Activated CD8-positive, alpha-beta memory T cell treated with anti-CD3 and anti-CD28 coated beads for 4 hours (primary cell): ENCODE data around the gene MAP4K1.
"Not testable (repeated sequence)": the region's sequence is repeated elsewhere in the genome, so short reads cannot be mapped to it uniquely, and the experiment has no call there.

ENCODE experiments used
- DNase-seq, 2 donors: peaks; one replicate each; pipeline ENCODE4 v3.0.0-alpha.2; 2020; ENCODE audit warnings: low read depth in 2 of 2

MAP4K1 gene

DNA sequence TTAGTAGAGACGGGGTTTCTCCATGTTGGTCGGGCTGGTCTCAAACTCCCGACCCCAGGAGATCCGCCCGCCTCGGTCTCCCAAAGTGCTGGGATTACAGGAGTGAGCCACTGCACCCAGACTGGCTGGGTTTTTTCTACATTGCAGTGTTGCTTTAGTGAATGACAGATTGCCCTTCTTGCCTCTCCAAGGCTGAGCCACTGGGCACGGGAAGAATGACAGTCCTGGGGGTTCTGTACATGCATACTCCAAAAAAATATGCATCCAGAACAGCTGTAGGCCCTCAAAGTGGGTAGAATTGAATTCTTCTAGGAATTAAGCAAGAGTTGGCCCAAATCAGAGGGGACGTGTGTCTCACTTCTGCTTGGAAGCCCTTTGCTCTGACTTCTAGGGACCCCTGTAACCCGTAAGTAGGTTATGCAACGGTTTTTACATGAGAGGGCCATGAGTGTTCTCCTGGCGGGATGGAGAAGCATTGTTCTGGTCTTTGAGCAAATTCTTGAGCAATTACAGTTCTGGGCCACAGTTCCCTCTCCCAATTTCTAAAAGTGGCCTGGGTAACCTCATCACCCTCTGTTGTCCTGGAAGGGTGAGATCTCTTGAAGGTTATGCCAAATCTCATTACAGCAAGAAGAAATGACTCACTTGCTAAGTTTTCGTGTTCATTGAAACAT, 33.3 kb upstream of the MAP4K1 start:
- DNase-seq, result no peak

DNA sequence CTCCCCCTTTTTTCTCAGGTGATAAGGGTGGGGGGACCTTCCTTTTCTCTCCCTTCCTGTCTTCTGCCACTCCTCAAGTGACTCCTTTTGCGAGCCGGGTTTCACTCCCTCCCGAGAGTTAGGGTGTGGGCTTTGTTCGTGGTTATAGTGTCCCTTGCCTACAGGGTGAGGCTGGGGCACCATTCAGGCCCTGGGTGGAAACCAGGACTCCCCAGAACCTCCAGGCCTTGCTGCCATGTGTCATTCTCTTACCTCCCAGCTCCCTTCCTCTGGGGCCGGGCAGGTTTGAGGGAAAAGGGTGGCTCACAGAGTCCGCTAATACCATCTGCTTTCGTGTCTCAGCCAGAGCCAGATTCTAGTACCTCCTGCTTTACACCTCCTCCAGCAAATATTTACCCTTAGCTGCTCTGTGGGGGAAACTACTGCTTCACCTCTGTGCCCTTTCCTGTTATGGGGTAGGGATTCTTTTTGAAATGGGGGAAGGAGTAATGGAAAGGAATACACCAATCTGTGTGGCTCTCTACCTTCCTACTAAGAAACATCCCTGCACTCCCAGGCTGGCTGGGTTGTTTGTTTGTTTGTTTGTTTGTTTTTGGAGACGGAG, 32.5 kb upstream of the MAP4K1 start:
- DNase-seq, result no peak

DNA sequence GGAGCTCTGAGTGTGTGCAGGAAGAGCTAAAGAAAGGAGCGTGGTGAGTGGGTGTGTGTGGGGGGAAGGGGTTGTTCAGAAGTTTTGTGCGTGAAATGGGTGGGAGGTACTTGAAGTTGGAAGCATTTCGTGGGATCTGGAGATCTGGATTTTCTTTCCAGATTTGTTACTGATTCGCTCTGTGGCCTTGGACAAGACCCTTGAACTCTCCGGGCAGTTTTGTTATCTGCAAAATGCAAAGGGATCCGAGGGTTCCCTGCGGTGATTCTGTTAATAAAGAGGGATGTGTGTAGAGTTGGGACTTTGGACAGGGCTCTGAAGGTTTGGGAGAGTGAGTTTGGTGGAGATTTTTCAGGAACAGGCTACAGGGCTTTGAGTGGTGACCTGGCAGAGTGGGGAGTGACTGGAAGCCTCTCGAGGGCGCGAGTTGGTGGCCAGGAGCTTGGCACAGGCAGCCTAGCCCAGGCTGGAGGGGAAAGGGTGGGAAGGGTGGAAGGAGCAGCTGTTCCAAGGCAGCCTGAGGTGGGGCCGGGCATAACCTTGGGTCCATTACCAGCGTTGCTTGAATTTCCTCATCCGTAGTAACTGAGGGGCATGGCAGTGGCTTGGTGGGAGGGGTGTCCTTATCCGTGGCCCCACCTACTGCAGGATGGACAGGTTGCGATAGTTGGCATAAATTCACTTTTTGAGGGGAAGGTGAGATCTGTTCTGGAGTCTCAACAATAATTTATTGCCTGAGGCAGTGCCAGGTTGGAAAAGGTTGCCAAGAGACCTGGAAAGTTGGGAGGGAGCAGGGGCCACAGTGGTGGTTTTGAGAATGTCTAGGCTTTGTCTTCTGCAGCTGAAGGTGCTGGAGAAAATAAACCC, 31.8 kb upstream of the MAP4K1 start:
- no peak for DNase-seq

DNA sequence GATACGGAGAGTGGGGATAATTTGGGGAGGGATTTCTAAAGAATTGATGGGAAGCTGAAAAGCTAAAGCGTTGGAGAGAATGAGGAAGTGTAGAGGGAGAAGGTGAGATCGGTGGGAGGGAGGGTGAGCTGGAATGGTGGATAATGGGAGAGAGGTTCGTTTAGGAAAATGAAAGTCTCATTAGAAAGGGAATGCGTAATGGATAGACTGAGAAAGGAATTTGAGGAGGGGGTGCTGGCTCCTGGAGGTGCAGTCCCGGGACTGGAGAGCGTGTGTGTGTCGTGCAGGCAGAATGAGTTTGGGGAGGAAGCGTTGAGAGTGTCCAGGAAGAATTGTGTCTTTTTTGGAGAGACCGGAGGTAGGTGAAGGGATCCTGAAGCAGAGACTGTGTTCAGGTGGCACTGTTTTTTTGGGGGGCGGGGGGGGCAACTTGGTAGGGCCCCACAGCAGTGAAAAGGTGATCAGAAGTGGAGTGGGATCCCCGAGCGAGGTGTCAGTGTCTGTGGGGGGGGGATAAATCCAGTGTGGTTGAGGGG, 31.1 kb upstream of the MAP4K1 start:
- DNase-seq, result no peak

DNA sequence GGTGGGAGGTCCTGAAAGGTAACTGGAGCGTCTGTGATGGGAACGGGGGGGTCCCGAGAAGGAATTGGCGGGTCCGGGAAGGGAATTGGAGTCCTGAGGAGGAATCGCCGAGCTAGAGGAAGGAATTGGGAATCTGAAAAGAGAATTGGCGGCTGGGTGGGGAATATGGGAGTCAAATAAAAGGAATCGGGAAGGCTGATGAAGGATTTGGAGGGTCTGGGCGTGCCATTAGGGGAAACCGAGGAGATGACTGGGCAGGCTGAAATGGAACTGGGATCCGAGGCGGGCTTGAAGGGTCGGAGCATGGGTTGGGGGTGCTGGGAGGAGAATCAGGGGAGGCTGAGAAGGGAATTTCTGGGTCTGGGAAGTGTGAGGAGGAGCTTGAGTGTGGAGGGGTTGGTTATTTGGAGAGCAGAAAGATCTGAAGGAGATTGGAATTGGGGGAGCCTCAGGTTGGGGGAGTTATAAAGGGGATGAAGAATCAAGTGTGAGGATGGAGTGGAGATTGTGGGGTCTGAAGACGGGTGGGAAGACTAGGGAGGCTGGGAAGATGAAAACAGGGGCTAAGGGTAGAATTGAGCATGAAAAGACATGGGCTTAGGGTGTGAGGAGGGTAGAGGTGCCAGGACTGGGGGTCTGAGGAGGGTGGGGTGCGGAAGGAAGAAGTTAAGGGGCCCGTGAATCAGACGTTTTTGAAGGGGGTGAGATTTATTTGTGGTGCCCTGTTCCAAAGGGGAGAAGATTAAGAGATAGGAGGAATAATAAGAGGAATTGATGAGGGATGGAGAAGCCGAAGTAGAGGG, 30.4 kb upstream of the MAP4K1 start:
- no peak for DNase-seq

DNA sequence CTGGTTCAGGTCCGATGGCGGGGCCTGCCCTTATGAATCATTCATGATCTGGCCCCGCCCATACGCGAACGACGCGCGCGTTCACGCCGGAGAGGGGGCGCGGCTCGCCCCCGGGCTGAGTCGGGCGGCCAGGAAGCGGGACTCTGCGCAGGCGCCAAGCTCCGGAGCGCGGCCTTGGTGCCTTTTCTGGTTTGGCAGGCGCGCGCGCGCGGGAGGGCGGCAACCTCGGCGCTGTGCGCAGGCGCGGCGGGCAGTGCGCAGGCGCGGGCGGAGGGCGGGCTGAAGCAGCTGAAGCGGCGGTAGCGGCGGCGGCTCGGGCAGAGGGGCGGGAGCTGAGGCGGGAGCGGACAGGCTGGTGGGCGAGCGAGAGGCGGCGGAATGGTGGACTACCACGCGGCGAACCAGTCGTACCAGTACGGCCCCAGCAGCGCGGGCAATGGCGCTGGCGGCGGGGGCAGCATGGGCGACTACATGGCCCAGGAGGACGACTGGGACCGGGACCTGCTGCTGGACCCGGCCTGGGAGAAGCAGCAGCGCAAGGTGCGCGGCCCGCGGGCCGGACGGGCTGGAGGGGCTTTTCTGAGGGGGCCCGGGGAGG, 29.7 kb upstream of the MAP4K1 start, which contains the start of gene ACTN4:
Gene ACTN4, plus strand, starts transcription at position 282 of the 598 bp plus-strand sequence. Its CDS starts 97 bp downstream, at position 379.
- DNase-seq, result peak; percentile 99 to 100

DNA sequence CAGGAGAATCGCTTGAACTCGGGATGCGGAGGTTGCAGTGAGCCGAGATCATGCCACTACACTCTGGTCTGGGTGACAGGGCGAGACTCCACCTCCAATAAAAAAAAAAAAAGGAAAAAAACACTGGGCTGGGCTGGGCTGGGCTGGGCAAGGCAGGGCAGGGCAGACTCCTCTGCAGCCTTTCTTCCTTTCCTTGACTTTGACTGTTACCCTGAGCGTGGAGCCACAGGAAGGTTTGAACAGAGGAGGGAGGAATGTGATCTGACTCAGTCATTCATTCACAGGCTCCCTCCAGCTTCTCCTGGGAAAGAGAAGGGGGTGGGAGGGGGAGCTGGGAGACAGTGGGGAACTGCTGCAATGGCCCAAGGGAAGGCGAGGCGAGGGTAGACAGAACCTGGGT, 27.0 kb upstream of the MAP4K1 start:
- no peak for DNase-seq

DNA sequence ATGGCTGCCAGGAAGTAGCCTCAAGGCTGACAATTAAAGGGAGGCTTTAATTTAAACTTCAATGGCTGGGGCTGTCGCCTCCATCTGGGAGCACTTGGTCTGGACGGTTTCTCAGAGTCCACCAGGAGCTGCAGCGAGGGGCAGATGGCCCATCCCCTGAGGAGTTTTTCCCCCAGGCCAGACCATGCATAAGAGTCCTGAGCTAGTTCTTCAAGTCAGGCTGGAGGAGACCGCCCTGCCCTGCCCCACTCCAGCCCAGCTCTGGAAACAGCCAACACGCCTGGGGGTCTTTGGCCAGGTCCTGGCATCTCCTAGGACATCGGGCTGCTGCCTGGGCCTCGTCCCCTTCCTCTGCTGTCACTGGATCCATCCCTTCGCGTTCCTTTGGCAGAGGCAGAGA, 24.4 kb upstream of the MAP4K1 start:
- no peak for DNase-seq

DNA sequence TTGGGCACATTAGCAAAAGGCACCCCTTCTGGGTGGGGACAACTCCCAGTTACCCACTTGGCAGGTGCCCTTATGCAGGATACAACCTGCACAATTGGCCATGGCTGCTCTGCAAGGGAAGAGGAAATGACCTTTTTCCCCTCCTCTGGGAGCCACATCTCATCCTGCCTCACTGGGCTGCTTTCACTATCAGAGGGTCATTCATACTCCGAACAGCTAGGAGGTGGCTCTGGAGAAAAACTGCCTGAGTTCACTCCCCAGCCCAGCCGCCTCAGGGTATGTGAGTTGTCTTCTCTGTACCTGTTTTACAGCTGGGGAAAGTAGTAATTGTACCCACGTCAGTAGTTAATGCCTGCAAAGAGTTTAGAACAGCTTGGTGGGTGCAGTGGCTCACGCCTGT, 22.6 kb upstream of the MAP4K1 start:
- DNase-seq, result no peak

DNA sequence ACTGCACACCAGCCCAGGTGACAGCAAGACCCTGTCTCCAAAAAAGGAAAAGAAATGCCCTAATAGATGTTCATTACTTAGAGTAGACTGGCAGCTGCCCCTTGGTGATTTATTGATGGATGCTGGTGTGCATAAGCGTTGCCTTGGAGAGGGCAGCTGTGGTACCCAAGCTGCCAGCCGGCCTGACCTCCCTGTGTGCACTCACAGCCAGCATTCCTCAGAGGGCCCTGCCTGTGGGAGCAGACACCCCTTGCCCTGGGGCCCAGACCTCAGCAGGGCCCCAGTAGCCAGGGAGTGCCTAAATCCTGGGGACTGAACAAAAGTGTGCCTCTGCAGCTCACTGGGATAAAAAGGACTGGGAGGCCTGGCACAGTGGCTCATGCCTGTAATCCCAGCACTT, 21.9 kb upstream of the MAP4K1 start:
- DNase-seq, result no peak

DNA sequence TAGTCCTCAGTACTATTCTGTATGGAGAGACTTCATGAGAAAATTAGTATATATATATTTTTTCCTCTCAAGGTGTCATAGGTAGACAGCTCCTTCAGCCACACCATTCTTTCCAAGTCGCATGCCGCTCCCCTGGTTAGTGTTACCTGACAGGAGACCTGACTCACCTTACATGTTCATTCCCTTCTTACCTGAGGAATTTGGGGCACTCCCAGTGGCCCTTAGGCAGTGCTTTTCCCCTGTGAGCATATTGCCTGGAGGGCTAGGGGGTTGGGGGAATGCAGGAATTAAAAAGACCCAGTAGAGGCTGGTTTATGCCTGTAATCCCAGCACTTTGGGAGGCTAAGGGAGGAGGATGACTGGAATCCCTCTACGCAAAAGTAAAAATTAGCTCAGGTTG, 20.7 kb upstream of the MAP4K1 start:
- no peak for DNase-seq

DNA sequence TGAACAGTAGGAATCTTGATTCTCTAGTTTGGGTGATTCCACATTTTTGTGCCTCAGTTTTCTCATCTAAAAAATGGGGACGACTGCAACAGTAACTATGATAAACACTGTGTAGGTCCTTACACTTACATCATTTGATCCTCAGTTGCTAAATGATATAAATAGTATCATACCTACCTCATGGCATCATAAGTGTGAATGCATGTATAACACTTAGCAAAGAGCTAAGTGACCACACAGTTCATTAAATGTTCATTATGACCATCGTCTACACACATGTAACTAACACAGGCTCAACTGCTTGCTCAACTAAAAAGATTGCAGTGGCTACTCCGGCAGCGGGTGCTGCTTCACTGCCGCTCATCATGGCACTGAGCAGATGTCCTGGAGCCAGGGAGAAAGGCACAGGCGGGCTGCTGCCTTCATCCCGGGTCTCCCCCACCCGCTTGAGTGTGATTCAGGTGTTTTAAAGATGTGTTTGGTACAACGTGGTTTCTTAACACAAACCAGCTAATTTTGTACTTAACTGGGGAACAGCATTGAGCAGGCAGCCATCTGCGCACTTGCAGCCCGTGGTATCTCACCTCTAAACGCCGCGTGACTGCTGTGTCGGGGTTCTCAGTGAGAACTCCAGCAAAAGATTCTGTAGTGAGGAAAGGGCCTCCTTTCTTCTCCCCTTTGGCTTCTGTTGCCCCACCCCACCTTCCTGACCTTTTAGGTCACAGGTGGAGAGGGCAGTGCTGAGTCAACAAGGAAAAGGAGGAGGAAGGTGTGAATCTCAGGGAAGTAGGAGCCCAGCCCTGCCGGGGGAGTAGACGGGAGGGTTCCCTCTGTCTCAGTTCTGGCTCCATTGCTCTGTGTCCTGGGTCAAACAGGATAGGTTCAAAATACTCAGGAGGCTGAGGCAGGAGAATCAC, 18.0 kb upstream of the MAP4K1 start:
- DNase-seq, result no peak

DNA sequence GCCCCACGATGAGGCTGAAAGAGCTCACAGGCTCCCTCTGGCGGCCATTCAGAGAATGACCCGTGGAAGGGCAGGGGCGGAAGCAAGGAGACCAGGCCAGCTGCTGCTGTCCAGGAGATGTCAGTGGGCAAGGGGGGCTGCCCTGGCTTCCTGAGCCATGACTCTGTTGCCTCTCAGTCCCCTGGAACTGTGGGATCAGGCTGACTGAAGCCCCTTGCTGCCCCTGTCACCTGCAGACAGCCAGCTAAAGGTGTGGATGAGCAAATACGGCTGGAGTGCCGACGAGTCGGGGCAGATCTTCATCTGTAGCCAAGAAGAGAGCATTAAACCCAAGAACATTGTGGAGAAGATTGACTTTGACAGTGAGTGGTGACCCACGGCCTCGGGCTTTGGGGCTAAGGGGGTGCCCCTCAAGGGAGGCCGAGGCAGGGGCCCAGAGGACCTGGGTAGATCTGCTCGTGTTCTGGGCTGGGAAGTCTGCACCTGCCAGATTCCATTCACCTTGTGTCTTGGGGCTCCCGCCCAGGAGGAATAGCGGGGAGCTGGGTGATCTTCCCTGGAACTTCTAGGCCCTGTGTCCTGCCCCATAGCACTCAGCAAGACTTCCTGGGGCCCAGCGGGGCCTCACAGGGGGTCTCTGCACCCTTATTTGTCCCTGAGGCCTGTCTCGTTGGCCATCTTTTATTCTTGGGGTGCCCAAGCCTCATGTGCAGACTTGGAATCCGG, 17.2 kb upstream of the MAP4K1 start:
- peak; percentile 40 to 51 for DNase-seq

DNA sequence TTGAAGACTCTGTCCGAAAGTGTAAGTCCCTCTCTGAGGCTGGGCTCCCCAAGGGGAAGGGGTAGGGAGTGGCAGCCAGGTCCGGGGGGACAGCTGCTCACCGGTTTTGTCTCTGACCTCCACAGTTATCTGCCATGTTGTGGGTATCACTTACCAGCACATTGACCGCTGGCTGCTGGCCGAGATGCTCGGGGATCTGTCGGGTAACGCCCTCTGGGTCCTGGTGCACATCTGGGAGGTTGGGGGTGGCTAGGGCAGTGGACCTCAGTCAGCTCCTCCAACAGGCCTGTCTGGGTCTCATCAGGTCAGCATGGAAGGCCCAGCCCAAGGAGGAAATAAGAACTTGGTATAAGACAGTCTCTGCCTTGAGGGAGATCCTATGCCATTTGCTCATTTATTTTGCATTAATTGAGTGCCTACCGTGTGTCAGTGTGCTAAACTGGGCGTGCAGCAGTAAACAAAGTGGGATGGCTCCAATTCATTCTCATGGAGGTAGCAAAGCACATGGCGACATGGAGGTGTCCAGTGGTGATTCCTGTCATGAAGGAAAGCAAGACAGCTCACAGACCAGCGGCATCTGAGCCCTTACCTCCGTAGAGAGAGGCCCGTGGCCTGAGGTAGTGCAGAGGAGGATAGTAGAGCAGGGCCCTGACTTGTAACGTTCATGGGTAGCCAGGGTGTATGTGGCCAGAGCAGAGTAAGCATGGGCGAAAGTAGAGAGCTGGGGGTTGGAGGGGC, 14.9 kb upstream of the MAP4K1 start:
- no peak for DNase-seq

DNA sequence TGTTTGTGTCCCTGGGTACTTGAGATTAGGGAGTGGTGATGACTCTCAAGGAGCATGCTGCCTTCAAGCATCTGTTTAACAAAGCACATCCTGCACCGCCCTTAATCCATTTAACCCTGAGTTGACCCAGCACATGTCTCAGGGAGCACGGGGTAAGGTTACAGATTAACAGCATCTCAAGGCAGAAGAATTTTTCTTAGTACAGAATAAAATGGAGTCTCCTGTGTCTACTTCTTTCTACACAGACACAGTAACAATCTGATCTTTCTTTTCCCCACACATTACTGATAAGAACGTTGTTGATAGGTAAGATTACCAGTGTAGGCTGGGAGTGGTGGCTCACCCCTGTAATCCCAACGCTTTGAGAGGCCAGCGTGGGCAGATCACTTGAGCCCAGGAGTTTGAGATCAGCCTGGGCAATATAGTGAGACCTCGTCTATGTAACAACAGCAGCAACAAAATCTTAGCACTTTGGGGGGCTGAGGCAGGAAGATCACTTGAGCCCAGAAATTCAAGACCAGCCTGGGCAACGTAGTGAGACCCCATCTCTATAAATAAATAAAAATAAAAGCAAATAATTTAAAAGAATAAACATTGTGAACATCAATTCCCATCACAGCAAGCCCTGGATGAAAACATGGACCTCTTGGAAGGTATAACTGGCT, 14.2 kb upstream of the MAP4K1 start:
- DNase-seq, result not testable (repeated sequence)

DNA sequence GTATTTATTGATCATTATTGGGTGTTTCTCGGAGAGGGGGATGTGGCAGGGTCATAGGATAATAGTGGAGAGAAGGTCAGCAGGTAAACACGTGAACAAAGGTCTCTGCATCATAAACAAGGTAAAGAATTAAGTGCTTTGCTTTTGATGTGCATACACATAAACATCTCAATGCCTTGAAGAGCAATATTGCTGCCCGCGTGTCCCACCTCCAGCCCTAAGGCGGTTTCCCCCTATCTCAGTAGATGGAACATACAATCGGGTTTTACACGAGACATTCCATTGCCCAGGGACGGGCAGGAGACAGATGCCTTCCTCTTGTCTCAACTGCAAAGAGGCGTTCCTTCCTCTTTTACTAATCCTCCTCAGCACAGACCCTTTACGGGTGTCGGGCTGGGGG, 13.5 kb upstream of the MAP4K1 start:
- not testable (repeated sequence) for DNase-seq

DNA sequence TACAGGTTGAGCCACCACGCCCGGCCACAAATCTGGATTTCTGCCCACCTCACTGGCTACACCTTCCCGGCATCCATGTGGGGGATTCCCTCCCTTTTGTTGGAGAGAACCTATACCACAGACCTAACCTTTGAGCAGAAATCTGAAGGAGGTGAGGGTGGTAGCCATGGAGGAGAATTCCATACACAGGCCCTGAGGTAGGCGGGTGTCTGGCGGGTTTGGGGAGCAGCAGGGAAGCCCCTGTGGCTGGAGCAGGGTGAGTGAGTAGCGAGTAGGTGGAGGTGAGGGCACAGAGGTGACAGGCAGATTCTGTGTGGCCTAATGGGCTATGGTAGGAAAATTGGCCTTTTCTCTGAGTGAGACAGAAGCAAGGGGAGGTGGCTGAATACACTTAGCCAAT, 11.8 kb upstream of the MAP4K1 start:
- DNase-seq, result no peak

DNA sequence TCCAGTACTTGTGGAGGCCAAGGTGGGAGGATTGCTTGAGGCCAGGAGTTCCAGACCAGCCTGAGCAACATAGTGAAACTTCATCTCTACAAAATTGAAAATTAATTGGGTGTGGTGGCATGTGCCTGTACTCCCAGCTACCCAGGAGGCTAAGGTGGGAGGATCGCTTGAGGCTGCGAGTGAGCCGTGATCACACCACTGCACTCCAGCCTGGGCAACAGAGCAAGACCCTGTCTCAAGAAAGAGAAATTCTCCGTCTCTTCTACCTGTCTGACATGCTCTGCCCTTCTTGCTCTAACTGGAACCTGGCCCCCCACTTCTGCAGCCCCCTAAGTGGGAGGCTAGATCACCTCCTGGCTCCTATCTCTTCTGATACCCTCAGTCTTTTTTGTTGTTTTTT, 8.6 kb upstream of the MAP4K1 start:
- no peak for DNase-seq
